K562 (cell line): ENCODE data around the gene SLCO3A1. TPM values are rescaled to one million over a fixed set of nuclear protein-coding genes. Genes with fewer than 3 reads are reported as not detected.

Experiments used
- ARID2 ChIP-seq: fragments of 450-650 bp; IDR thresholded peaks from 2 replicates; pipeline ENCODE4 v1.6.1; 2017; ENCODE audit warnings: antibody characterized with exemption, mild to moderate bottlenecking
- ATF4 ChIP-seq: fragments of 450-650 bp; formaldehyde crosslinking; IDR thresholded peaks from 2 replicates; pipeline ENCODE4 v1.4.0; 2022; ENCODE audit warnings: mild to moderate bottlenecking, moderate library complexity
- ELK3 ChIP-seq: fragments of 450-650 bp; formaldehyde crosslinking; IDR thresholded peaks from 2 replicates; pipeline ENCODE4 v1.4.0; 2020; ENCODE audit warnings: mild to moderate bottlenecking
- REST ChIP-seq, 2 experiments: fragments of 450-650 bp; formaldehyde crosslinking in 1 of 2; IDR thresholded peaks; 2 replicates each; pipeline versions ENCODE4 v1.4.0 to v1.6.1; 2014 to 2020; ENCODE audit warnings: mild to moderate bottlenecking in 2 of 2, borderline replicate concordance in 1 of 2, low read depth in 1 of 2
- ZHX1 ChIP-seq: fragments of 150-350 bp; conservative IDR thresholded peaks from 2 replicates; pipeline ENCODE4 v1.6.1; 2014; ENCODE audit warnings: low read length
- polyA plus RNA-seq, 8 experiments: library from polyadenylated mRNA; depleted of rRNA in 4 of 8; stranded (reverse) in 5 of 8; unstranded in 3 of 8; fragments of >200 nt; fragmentation: Nextera tagmentation in 2 of 8; fragmentation: Illumina TruSeq in 1 of 8; extraction: Ambion mirVana in 2 of 8; extraction: Trizol in 1 of 8; gene quantifications; 2 replicates each; pipeline versions ENCODE4 v1.2.1 to v1.2.3, GENCODE V29; 2011 to 2014; ENCODE audit warnings: inconsistent platforms in 1 of 8, missing spikeins in 1 of 8
- total RNA-seq, 7 experiments: library from RNA; depleted of rRNA in 6 of 7; stranded (reverse); fragments of >200 nt in 6 of 7; fragmentation: Illumina TruSeq in 2 of 7; extraction: Trizol in 2 of 7; gene quantifications; 2 replicates each; pipeline versions ENCODE4 v1.2.1 to v1.2.3, GENCODE V29; 2011 to 2021; ENCODE audit warnings: low replicate concordance in 1 of 7

The SLCO3A1 gene
- total and polyA plus RNA-seq, 9 of the 15 experiments (the other 6 are each of a cell fraction or from before 2014, with no cell fraction given), result 0.01 to 0.84 (median 0.06) TPM; not detected in 3

- TF ChIP-seq ELK3 (CRISPR knock-in tag) (no peak), ARID2 (no peak), REST (IDR thresholded peaks at IDR 0.05; ENCODE audit: borderline replicate concordance) (no peak), REST (CRISPR knock-in tag; IDR thresholded peaks at IDR 0.05; ENCODE audit: low read depth) (no peak), ZHX1 (no peak), ATF4 (CRISPR knock-in tag) (no peak)
These were observed 225.5 kb downstream of the SLCO3A1 start (continued) for GRCh38 chr15:92079047-92079446.
